Common myeloid progenitor, CD34-positive (primary cell): Measurements from ENCODE around the gene ZDHHC1.

ENCODE experiments used
- CTCF ChIA-PET: fragments of 350-600 bp; sonication (Branson Sonifier 250); formaldehyde crosslinking; loops from one replicate; lab custom pipeline; 2021; ENCODE audit warnings: antibody characterized with exemption; lab: Charles Lee
- POLR2A ChIA-PET: fragments of 350-600 bp; sonication (Branson Sonifier 250); formaldehyde crosslinking; loops from one replicate; lab custom pipeline; 2021; ENCODE audit warnings: antibody characterized with exemption; lab: Charles Lee
- DNase-seq, 3 donors: peaks; one replicate each; pipeline versions ENCODE4 v3.0.0 to v3.0.0-alpha.2; 2013
- H3K27ac ChIP-seq, 2 experiments: 1 replicate in 1 of 2; 2 replicates in 1 of 2; pipeline ENCODE4 v1.7.0; 2013; ENCODE audit warnings: inconsistent platforms in 2 of 2, low read length in 2 of 2, mild to moderate bottlenecking in 2 of 2, low read depth in 1 of 2, moderate library complexity in 1 of 2; ENCODE audit not compliant: severe bottlenecking in 2 of 2, insufficient read depth in 1 of 2, poor library complexity in 1 of 2
- H3K27me3 ChIP-seq, 5 experiments: replicated peaks in 2 of 5; 1 replicate in 3 of 5; 2 replicates in 2 of 5; pipeline versions ENCODE4 v1.6.1 to v1.7.0; 2013; ENCODE audit warnings: low read length in 4 of 5, mild to moderate bottlenecking in 2 of 5, moderate library complexity in 2 of 5, inconsistent platforms in 1 of 5; ENCODE audit not compliant: insufficient read depth in 5 of 5, control insufficient read depth in 4 of 5
- H3K36me3 ChIP-seq, 4 experiments: 1 replicate in 2 of 4; 2 replicates in 2 of 4; pipeline versions ENCODE4 v1.6.1 to v1.7.0; 2013; ENCODE audit warnings: low read length in 3 of 4, control low read depth in 1 of 4, mild to moderate bottlenecking in 1 of 4; ENCODE audit not compliant: control insufficient read depth in 4 of 4, insufficient read depth in 4 of 4
- H3K4me1 ChIP-seq, 4 experiments: 1 replicate in 3 of 4; 2 replicates in 1 of 4; pipeline versions ENCODE4 v1.6.1 to v1.7.1; 2013; ENCODE audit warnings: low read length in 3 of 4, mild to moderate bottlenecking in 3 of 4, control low read depth in 1 of 4, inconsistent platforms in 1 of 4, moderate library complexity in 1 of 4; ENCODE audit not compliant: control insufficient read depth in 4 of 4, insufficient read depth in 4 of 4; ENCODE audit errors: control extremely low read depth in 1 of 4
- H3K4me3 ChIP-seq, 7 experiments: 1 replicate in 4 of 7; 2 replicates in 3 of 7; pipeline versions ENCODE4 v1.5.1 to v1.7.0; 2013; ENCODE audit warnings: mild to moderate bottlenecking in 7 of 7, low read length in 6 of 7, moderate library complexity in 6 of 7, inconsistent platforms in 2 of 7, low read depth in 2 of 7, control low read depth in 1 of 7; ENCODE audit not compliant: insufficient read depth in 4 of 7, control insufficient read depth in 1 of 7; ENCODE audit errors: extremely low read depth in 1 of 7
- H3K9me3 ChIP-seq, 5 experiments: 1 replicate in 4 of 5; 2 replicates in 1 of 5; pipeline versions ENCODE4 v1.6.1 to v1.7.1; 2013; ENCODE audit warnings: low read length in 4 of 5, mild to moderate bottlenecking in 2 of 5, inconsistent platforms in 1 of 5, low read depth in 1 of 5, moderate library complexity in 1 of 5; ENCODE audit not compliant: control insufficient read depth in 4 of 5, insufficient read depth in 2 of 5; ENCODE audit errors: control extremely low read depth in 1 of 5
- WGBS: methylation state at CpG from one replicate; pipeline ENCODE4 v1.1.5; 2013; ENCODE audit not compliant: insufficient coverage; 5-methylcytosine and 5-hydroxymethylcytosine counted together

Gene ZDHHC1

DNA sequence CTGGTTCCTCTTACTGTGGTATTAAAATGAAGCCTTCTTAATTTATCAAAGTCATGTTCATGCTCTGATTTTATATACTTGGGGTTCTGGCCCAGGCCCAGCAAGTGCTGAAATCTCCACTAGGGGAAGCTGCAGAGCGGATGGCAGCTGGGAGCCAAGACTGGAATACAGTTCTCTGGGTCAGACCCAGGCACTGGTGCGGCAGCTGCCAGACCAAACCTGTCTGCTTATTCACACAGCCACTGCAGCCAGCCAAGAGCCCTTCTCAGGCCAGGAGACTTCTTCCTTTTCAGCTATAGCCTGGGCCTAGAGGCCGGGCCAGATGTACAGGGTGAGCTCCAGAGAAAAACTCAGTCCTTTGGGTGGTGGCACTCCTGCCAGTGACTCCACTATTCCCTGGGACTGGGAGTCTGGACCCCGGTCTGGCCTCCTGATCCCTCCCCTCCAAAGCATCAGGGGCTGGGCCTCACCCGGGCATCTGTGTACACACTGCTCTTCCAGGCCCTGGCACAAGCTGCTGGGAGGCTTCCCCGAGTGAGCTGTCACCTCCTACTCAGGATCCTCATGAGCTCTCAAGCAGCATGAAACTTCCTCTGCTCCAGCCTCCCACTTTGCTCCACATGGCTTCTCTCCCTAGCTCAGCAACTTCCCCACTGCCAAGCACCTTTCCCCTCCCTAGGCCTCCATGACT is 40.3 kb upstream of the ZDHHC1 start:
- ChIA-PET CTCF (interaction anchor here (0.8 to 2.9 kb wide), 9 partner anchors 10 to 81 kb away, joined by 3 to 23 read pairs (median 6); no protein-coding TSS in a partner anchor), POLR2A (interaction anchor here (1.0 kb wide), 1 partner anchor 213 kb away, joined by 3 read pairs; no protein-coding TSS in a partner anchor)
- no peaks in the 10 kb centered on the region for H3K27me3 ChIP-seq
- H3K4me1 ChIP-seq, result peaks cover 0 to 11% (median 3%) of the 10 kb centered on the region in 4 experiments
- 86% methylated on average over 6 of the region's 6 CpGs for WGBS
- no peaks in the 10 kb centered on the region for H3K9me3 ChIP-seq
- peak; percentile 26 to 61 (median 58) for DNase-seq
- H3K4me3 ChIP-seq, result no peak overlapping the region
- H3K27ac ChIP-seq, result no peak overlapping the region
- H3K36me3 ChIP-seq, result peaks cover 2 to 60% (median 20%) of the 10 kb centered on the region in 4 experiments

GRCh38 chr16:67454852-67455251 is 38.6 kb upstream of the ZDHHC1 start:
- ChIA-PET POLR2A (no interaction called here), CTCF (interaction anchor here (1.1 to 2.8 kb wide), 4 partner anchors 11 to 27 kb away, joined by 3 to 23 read pairs (median 14); no protein-coding TSS in a partner anchor)
- H3K4me3 ChIP-seq, result no peak overlapping the region
- H3K27ac ChIP-seq, result no peak overlapping the region
- H3K9me3 ChIP-seq, result no peaks in the 10 kb centered on the region
- H3K27me3 ChIP-seq, result no peaks in the 10 kb centered on the region
- peaks cover 0 to 8% (median 3%) of the 10 kb centered on the region in 4 experiments for H3K4me1 ChIP-seq
- WGBS, result 96% methylated on average over 5 of the region's 6 CpGs
- H3K36me3 ChIP-seq, result peaks cover 2 to 57% (median 19%) of the 10 kb centered on the region in 4 experiments
- no peak for DNase-seq

DNA sequence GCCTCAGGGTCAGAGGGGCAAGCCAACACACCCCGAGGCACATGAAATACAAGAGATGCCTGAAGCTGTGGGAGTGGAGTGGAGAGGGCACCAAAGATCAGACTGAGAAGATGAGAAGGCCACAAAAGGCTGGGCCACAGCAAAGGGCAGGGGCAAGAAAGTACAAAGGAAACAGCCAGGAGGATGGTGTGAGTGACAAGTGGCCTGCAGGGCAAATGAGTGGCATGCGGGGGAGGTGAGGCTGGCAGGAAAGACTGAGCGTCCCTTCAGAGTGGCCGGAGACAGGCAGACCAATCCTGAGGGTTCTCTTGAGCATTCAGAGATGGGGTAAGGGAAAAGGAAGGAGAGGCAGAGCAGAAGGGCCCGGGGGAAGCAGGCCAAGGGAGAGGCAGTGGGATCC is 37.8 kb upstream of the ZDHHC1 start:
- Histone ChIP-seq H3K36me3 (peaks cover 2 to 59% (median 22%) of the 10 kb centered on the region in 4 experiments), H3K27me3 (no peaks in the 10 kb centered on the region), H3K27ac (no peak overlapping the region), H3K4me1 (peaks cover 0 to under 1% (median 0%) of the 10 kb centered on the region in 4 experiments), H3K4me3 (no peak overlapping the region), H3K9me3 (no peaks in the 10 kb centered on the region)
- ChIA-PET CTCF (interaction anchor here (1.0 kb wide), 2 partner anchors 26 to 27 kb away, joined by 3 to 6 read pairs; no protein-coding TSS in a partner anchor), POLR2A (no interaction called here)
- 100% methylated on average over 5 of the region's 5 CpGs for WGBS
- no peak for DNase-seq

DNA sequence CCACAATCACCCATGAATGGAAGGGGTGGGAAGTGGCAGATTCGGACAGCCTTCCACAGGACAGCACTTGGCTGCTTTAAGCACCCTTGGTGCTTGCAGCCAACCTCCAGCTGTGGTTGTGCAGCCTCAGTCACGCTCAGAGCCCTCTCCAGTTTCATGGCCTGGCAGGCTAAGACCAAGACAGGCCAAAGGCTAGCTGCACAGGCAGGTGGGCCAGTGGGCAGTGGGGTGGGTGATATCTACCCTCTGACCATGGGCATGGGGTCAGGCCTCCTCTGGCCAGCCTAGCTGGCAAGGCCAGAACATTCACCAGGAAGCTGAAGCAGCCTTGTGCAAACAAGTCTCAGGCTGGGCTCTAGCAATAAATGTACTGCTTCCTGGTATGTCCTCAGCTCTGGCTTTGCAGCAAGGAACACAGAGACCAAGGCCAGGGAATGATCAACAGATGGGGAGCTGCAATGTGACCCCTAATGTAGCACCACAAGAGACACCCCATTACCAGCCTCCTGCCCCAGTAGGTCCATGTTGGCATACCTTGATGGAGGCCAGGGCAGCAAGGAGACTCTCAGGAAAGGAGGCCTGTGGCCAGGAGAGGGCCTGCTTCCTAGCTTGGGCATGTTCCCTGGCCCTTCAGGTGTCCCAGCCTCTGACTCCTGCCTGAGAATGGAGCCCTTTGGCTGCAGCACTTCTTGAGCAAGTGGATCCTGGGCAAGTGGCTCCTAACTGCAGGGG is 35.6 kb upstream of the ZDHHC1 start:
- Histone ChIP-seq H3K4me3 (no peak overlapping the region), H3K27ac (no peak overlapping the region), H3K36me3 (peaks cover 2 to 63% (median 28%) of the 10 kb centered on the region in 4 experiments), H3K4me1 (no peaks in the 10 kb centered on the region), H3K27me3 (no peaks in the 10 kb centered on the region), H3K9me3 (no peaks in the 10 kb centered on the region)
- no peak for DNase-seq
- WGBS, result 93% methylated on average over 2 of the region's 2 CpGs
- ChIA-PET POLR2A (interaction anchor here (0.6 kb wide), 2 partner anchors 19 to 605 kb away, joined by 3 read pairs; no protein-coding TSS in a partner anchor), CTCF (interaction anchor here (0.6 to 3.9 kb wide), 9 partner anchors 9 to 121 kb away, joined by 3 to 22 read pairs (median 3); no protein-coding TSS in a partner anchor)

GRCh38 chr16:67451061-67451703 is 34.9 kb upstream of the ZDHHC1 start:
- WGBS, result 91% methylated on average over 10 of the region's 12 CpGs
- ChIA-PET CTCF (interaction anchor here (1.1 to 3.9 kb wide), 8 partner anchors 10 to 69 kb away, joined by 3 to 22 read pairs (median 3); no protein-coding TSS in a partner anchor), POLR2A (interaction anchor here (0.6 kb wide), 1 partner anchor 18 kb away, joined by 3 read pairs; no protein-coding TSS in a partner anchor)
- Histone ChIP-seq H3K36me3 (peaks cover 2 to 68% (median 28%) of the 10 kb centered on the region in 4 experiments), H3K27me3 (no peaks in the 10 kb centered on the region), H3K4me1 (no peaks in the 10 kb centered on the region), H3K27ac (no peak overlapping the region), H3K4me3 (no peak overlapping the region), H3K9me3 (no peaks in the 10 kb centered on the region)
- no peak for DNase-seq

DNA sequence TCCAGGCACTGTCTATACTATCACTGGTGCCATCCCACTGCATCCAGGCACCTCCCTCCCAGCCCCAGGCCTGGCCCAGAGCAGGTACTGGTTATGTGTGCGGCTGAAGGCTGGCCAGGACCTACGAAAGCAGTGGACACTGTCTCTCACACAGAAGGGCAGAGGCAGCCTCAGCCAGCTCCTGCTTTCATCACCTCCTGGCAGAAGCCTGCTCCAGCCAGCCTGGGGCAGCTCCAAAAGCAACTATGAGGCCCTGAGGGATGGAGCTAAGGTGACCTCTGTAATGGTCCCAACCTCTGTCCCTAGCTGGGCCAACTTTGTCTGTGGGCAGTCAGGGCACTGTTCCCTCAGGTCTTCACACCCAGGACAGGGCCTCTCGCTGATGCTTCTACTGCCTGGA is 33.5 kb upstream of the ZDHHC1 start:
- Histone ChIP-seq H3K27ac (no peak overlapping the region), H3K4me3 (no peak overlapping the region), H3K4me1 (no peaks in the 10 kb centered on the region), H3K36me3 (peaks cover 2 to 83% (median 31%) of the 10 kb centered on the region in 4 experiments), H3K27me3 (no peaks in the 10 kb centered on the region), H3K9me3 (no peaks in the 10 kb centered on the region)
- CTCF ChIA-PET, result interaction anchor here (0.7 to 3.9 kb wide), 6 partner anchors 8 to 189 kb away, joined by 3 to 22 read pairs (median 4); no protein-coding TSS in a partner anchor
- 100% methylated on average over 2 of the region's 3 CpGs for WGBS
- POLR2A ChIA-PET, result interaction anchor here (0.8 kb wide), 1 partner anchor 9 kb away, joined by 3 read pairs; no protein-coding TSS in a partner anchor
- no peak for DNase-seq
